ENCODE measurements around the gene SUPT4H1.

The SUPT4H1 gene

DNA sequence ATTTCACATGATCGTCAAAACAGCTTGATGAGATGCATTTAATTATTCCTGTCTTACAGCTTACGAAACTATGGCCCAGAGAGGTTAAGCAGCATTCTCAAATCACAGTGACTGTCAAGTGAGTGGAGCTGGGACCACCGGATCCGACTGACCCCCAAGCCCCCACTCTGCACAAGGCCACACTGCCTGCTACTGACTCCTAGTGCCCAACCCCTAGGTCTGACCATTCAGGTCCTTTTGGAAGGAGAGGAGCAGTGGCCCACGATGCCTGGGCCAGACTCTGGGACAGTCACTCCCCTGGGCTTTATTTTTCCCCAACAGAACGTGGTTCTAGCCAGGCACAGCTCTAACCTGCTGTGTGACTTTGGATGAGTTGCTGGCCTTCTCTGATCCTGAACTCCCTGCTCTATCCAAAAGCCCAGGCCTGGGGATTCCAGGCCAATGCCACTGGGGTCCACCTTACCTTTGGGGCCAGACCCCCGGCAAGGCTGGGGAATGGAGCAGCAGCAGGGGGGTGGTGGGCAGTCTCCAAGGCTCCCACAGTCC lies 33.3 kb downstream of the SUPT4H1 start:
- DNase-seq (ENCODE audit: low read depth in 2 of 2): no peak

DNA sequence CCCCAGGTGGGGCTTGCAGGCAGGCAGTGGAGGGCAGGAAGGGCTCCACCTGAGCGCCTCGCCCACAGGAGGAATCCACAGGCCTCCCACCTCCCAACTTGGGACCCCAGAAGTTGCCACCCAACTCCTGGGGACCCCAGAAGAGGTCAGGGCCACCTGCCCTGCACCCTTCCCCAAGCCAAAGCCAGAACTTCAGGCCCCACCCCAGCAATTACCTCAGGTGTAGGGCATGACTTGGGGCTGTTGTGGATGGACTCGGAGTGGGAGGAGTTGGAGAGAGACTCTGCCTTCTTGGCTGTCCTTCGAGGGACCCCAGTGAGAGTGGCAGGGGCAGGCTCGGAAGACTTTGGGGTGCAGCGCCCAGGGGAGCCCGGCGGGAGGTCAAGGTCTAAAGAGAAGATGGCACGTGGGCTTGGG lies 33.9 kb downstream of the SUPT4H1 start:
- no peak for DNase-seq (ENCODE audit: low read depth in 2 of 2)

DNA sequence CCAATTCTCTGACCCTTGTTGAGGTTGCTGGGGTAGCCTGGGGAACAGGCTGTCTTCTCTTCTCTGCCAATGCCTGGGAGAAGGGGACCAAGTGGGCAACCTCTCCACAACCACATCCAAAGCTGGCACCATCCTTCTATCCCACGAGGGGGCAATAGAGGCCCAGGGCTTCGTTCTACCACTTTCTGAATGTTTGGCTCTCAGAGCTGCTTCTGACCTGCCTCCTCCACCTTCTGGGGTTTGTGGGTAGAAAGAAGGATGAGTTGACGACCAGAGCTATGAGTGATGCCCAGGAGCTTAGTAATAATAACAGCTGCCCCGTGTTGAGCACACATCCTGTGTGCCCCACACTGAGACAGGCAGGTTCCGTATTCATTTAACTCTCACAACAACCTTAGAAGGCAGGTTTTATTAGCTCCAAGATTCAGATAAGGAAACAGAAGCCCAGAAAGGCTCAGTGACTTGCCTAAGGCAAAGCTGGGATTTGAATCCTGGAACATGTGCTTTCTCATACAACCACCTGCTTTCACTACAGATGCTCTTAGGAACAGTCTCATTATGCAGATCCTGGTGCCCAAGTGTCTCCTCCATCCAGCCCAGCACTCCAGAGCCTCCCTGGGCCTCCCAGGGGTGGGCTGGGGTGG lies 34.5 kb downstream of the SUPT4H1 start:
- DNase-seq (ENCODE audit: low read depth in 2 of 2): no peak

DNA sequence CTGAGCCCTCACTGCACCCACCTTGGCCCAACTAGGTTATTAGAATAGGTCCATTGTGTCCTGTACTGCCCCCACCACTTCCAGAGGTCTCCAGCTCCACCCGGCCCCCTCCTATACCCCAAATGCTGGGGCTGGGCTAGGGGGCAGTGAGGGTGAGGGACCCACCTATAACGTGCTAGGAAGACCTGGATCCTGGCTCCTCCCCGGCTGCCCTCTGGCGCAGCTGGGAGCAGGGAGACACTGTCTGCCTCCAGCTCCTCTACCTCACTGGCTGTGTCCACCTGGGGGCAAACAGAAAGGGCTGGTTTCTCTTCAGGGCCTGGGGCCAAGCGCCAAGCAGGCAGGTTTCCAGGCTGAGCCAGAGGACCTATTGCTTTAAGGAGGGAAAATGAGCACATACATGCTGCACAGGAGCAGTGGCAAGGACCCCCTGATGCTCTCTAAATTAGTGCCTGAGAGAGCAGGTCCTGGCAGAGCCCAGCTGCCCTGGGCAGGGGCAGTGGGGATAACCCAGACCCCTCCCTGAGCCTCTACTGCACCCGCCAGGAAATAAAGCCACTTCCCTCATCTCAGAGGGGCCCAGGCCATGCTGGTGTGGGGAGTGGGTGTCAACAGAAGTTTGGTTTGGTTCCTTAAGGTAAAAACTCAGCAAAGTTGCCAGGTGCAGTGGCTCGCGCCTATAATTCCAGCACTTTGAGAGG lies 35.6 kb downstream of the SUPT4H1 start:
- no peak for DNase-seq (ENCODE audit: low read depth in 2 of 2)

DNA sequence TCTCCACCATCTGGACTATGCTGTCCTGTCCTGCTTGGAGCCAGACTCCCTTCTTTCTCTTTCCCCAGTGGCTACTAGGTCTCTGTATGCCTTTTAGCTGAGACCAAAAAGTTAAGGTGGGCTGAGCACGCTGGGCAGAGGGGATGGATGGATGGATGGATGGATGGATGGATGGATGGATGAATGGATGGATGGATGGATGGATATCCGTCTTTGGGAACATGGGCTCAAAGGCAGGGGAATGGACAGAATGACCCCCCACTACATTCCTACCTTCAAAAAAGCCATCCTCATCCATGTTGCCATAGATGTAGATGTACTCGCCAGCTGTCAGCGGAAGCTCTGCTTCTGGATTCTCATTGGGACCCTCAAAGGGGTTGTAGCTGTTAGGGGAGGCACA lies 36.3 kb downstream of the SUPT4H1 start:
- no peak for DNase-seq (ENCODE audit: low read depth in 2 of 2)

DNA sequence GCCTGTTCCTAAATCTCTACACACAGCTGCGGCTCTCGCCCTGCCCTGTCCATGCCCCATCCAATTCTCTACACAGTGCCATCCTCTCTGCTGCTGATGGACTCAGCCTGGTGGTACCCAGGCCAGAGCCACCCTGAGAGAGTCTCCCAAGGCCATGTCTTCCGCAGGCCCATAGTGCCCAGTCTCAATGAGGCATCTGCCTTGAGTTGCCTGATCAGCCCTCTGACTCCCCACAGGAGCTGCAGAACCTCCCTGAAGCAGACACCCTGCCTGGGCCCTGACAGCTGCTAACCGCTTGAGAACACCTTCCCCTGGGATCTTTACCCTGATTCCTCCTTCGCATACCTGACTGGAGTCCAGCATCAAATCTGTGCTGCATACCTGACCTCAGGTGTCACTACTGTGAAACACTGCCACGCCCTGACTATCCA lies 36.7 kb downstream of the SUPT4H1 start:
- DNase-seq (ENCODE audit: low read depth in 2 of 2): no peak

DNA sequence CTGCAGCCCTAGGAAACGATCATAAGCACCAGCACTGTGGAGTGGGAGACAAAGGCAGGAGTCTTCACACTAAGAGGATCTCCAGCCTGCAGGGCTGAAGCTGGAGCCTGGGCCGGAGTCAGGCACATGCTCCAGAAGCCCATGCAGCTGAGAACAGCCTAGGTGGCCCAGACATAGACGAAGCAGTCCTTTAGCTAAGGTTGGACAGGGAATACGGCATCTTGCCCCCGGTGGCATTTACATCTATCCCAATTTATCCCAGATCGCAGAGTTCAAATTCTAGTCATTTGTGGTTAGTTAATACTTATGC lies 37.3 kb downstream of the SUPT4H1 start:
- DNase-seq (ENCODE audit: low read depth in 2 of 2): no peak

DNA sequence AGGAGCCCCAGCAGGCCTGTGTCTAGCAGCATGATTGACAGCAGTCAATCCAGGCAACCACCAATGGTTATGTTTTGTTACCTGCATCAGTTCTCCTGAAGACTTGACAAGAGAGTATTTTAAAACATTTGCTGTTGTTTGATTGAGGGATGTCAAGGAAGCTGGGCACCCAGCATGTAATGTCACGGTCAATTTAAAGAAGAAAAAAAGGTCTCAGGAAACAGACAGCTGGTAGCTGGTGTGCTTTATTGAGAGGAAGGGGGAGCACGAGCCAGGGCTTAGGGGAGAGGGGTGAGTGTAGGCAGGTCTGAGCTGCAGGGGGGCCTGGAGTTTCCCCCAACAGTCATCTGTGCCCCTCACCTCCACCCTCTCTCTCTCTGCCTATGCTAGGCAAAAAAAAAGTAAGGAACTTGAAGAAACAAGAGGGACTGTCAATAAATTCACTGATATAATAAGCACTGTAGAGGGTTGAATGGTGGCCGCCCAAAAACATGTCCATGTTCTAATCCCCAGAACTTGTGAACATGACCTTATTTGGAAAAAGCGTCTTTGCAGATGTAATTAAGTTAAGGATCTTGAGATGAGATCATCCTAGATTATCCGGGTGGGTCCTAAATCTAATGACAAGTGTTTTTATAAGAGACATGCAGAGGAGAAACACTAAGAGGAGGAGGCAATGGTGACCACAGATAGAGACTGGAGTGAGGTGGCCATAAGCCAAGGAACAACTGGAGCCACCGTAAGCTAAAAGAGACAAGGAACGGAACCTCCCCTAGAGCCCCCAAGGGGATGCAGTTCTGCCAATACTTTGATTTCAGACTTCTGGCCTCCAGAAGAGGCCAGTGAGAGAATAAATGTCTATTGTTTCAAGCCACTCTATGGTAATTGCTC lies 37.9 kb downstream of the SUPT4H1 start:
- DNase-seq (ENCODE audit: low read depth in 2 of 2): no peak

DNA sequence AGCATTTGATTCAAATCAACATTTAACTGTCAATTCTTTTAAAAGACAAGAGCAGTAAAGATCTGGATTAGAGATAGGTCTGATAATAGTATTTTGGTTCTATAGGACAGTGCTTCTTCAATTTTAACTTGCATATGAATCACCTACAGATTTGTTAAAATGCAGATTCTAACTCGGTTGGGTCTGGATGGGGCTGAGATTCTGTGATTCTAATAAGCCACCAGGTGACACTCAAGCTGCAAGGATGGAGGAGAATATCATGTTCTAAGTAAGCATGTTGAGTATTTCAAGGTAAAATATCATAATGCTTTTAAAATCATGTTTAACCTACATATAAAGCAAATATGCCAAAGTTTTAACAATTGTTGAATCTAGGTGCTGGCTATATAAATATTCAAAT lies 39.2 kb downstream of the SUPT4H1 start:
- no peak for DNase-seq (ENCODE audit: low read depth in 2 of 2)

DNA sequence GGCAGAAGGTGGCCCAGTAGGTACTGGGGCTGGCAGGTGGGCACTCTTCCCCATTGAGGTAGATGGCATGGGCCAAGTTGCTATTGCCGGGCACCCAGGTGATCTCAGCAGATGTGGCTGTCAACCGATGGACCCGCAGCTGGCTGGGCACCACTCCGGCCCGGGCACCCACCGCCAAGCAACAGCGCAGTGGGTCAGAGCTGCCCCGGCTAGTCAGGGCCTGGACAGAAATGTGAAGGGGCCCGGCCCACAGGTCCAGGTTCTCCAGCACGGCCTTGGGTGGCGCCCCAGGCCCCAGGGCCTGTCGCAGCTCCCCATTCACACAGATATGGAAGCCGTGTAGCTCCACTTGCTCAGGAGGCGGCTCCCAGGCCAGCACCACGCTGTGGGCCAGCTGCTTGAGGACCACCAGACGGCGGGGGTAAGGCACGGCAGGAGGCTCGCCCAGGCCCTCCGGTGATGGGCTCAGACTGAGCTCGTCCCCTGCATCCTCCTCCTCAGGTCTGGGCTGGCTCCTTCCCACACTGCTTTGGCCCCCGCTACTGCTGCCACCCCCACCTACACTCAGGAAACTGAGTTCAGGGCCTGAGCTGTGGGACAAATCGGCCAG lies 39.9 kb downstream of the SUPT4H1 start:
- DNase-seq (ENCODE audit: low read depth in 2 of 2): no peak

DNA sequence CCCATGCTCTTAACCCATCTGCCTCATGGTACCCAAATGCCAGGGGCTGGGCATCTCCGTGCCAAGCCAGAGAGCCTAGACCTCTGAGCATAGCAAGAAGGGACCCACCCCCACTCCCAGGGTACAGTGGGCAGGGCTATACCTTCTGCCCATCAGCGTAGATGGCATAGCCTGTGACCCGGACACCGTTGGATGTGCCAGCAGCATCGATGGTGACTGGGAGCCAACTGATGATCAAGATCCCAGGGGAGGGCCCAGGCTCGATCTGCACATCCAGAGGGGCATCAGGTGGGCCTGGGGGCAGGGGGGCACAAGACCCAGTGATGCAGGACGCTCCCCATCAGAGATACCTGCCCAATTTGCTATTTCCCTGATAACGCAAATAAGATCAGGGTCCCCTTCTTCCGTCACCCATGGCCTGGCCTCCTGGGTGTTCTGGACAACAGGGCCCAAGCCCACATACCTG lies 40.5 kb downstream of the SUPT4H1 start:
- DNase-seq (ENCODE audit: low read depth in 2 of 2): no peak

DNA sequence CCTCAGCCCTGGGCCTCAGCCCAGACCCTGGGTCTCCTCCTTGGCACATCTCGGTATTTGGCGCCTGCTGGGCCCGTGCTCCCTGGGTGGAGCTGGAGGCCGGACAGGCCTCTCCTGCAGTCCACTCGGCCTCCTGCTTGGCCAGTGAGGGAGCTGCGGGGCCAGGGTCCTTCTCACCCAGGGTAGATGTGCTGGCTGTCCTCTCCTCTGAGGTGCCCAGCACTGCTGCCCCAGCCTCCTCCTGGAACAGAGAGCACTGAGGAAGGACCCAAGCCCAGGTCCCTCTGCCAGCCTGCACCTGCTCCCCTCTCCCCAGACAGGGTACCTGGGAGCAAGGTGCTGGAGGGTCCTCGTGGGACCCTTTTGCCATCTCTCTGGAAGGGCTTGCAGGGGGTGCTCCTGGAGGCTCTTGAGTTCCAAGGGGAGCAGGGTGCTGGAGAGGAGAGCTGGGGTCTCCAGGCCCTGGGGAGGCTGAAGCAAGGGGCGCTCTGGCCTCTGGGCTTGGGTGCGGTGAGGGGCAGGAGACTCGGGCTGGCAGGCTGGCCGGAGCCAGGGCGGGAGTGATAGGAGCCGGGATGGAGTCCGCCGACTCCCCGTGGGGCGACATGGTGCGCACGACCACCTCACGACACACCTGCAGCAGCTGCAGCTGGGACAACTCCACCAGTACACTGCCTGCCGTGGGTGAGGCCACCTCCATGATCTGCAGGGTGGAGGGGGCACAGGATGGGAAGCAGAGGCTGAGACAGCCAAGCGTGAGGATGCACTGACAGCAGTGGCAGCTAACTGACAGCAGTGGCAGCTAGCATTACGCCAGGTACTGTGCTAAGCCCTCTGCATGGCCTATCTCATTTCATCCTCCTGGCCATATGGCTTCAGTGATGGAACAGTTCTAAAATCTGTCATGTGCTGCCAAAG lies 41.2 kb downstream of the SUPT4H1 start:
- no peak for DNase-seq (ENCODE audit: low read depth in 2 of 2)

DNA sequence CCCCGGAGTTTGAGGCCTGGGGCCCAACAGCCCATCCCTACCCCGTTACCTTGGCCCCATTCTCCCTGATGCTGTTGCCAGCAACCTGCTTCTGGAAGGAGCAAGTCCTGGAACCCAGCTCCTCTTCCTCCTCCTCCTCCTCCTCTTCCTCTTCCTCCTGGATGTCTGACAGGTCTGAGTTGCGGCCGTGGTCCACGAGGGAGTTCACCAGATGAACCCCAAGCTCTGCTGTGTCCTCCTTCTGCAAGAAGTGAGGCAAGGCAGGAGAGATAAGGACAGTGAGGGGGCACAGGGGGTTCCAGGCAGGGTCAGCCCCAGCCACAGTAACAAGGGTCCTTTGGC lies 42.1 kb downstream of the SUPT4H1 start:
- DNase-seq (ENCODE audit: low read depth in 2 of 2): no peak

DNA sequence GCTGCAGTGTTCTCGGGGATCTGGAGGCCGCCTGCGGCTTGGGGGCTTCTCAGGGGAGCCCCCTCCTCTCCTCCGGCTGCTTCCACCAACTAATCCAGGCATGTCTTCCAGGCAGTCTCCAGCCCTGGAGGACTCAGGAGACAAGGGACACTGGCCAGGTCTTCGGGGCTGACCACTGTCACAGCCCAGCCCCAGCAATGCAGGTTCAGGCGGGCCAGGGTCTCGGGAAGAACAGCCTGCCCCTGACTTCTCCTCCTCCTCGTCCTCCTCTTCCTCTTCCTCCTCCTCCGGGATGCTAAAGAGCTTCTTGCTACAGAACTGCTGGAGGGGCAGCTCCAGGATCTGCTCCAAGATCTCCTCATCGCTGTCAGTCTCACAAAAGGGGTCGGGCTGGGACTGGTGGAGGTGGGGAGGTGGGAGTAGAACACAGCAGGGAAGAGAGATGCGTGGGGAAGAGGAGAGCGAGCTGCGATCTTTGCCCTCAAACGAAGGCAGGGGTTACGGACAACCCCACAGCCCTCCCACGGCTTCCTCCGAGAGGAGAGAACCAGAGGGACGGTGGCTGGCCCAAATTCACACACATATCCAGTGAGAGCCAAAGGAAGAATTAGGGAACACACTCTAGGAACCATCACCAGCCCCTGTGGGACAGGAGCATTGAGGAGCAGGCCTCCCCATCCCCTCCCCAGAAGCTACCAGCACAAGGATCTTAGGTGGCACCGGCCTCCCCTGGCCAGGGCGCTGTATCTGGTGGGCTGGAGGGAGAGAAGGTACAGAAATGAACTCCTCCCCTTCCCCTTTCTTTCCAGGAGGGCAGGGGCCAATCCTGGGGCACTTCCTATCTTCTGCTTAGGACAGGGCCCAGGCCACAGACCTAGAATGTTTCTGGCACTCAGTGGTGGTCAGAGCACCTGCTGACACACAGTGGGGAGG lies 42.8 kb downstream of the SUPT4H1 start:
- no peak for DNase-seq (ENCODE audit: low read depth in 2 of 2)

DNA sequence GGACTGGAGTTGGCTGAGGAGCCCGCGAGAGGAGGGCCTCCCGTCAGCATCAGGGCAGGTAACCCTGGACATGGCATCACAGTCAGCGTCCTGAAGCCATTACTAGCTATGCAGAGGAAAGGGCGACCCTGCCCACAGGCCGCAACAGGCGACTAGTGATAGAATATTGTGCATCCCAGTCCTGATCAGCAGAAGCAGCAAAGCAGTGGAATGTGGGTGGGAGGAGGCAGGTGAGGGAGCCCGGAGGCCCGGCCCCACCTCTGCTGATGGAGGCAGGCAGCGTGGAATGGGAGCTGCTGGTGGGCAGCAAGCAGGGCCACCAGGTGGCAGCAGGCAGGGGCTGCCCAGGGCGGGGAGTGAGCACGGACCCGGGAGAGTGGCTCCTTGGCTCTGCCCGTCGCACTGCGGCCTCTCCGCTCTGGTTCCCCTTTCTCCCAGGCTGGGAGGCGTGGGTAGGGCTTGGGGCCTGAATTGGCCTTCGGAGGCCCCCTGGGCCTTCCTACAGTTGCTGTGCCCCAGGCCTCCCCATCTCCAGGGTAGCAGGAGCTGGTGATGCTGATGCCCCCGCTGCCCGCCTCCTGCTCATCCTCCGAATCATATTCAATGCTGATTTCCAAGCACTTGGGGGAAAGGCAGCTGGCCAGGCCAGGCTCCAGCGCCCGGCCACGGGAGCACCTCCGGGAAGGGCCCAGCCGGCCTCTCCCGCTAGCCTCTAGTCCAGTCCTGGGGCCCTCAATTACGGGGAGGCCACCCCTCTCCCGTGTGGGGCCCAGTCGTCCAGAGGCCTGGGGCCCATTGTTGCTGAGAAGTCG lies 43.6 kb downstream of the SUPT4H1 start:
- no peak for DNase-seq (ENCODE audit: low read depth in 2 of 2)

DNA sequence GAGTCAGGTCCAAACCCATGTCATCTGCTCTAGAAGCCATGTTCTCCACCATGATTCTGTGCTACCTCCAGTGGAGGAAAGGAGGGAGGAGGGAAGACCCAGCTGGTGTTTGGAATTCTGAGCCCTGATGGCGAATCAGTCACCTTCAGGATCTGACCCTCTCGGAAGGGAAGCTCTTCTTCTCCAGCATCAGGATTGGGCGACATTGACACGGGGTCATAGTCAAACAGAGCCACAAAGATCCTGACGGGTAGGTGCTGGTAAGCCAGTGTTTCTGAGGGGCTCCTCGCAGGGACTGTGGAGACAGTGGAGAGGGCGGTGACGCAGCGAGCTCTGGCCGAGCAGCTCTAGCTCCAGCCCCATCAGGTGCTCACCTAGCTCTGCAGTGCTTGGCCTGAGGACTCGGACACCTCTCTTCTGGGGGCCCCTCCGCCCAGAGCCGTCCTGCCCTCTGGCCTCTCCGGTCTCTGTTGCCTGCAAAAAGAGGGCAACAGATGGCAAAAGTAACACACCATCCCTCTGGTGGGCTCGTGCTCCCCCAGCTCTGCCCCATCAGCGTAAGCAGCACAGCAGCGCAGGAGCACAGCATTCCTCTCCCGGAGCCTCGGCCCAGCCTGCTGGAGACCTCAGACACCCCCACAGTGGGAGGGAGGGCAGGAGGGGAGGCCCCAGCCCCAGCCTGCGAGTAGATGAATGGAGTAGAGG lies 44.4 kb downstream of the SUPT4H1 start:
- no peak for DNase-seq (ENCODE audit: low read depth in 2 of 2)

DNA sequence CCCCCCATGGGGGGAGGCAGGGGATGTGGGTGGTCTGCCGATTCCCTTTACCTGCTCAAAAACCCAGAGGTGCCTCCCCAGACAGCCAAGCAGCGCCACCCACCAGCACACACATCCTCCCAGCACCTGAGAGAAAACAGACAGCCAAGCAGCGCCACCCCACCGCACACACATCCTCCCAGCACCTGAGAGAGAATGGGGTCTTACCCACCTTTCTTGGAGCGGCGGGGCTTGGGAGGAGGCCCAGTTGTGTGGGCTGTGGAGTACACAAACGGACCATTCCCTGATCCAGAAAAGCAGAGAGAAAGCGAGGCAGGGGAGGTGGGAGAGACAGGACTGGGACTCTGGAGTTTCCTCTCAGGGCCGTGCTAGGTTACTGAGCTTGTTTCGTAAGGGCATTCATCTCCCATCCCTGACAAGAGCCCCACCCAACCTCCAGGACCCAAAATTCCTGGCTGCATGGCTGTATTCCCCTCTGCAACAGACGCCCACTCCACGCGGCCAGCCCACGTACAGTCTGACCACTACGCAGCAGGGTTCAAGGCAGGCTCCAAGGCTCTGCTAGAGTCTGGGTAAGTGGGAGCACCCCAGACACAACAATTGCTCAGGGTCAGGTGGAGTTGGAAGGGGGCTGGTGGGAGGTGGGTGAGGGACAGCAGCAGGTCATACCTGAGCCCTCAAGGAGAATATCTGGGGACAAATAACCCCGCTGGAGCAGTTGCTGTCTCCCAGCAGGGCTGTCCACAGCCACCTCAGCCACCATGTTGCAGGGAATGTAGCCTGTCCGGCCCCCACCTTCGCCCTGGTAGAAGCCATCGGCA lies 45.7 kb downstream of the SUPT4H1 start:
- DNase-seq (ENCODE audit: low read depth in 2 of 2): no peak

DNA sequence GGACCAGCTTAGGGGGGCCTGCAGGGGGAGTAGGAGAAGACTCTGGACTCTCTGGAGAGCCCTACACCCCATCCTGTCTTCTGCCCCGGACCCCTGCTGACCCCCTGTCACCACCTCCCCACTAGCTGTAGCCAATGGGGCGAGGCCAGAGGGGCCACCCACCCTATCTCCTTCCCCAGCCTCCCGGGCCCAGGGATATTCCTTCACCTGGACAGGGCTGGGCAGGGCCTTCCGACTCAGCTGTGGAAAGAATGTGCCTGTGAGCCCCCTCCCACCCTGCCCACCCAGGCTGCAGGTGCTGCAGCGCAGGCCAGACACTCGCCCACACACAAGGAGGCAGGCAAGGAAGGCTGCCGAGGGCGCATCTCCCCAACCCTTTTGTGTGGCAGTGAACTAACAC lies 46.4 kb downstream of the SUPT4H1 start:
- no peak for DNase-seq (ENCODE audit: low read depth in 2 of 2)
